ENCODE results near the gene AGT.
"Not testable (repeated sequence)": the region's sequence is repeated elsewhere in the genome, so short reads cannot be mapped to it uniquely, and the experiment has no call there.

The AGT gene

DNA sequence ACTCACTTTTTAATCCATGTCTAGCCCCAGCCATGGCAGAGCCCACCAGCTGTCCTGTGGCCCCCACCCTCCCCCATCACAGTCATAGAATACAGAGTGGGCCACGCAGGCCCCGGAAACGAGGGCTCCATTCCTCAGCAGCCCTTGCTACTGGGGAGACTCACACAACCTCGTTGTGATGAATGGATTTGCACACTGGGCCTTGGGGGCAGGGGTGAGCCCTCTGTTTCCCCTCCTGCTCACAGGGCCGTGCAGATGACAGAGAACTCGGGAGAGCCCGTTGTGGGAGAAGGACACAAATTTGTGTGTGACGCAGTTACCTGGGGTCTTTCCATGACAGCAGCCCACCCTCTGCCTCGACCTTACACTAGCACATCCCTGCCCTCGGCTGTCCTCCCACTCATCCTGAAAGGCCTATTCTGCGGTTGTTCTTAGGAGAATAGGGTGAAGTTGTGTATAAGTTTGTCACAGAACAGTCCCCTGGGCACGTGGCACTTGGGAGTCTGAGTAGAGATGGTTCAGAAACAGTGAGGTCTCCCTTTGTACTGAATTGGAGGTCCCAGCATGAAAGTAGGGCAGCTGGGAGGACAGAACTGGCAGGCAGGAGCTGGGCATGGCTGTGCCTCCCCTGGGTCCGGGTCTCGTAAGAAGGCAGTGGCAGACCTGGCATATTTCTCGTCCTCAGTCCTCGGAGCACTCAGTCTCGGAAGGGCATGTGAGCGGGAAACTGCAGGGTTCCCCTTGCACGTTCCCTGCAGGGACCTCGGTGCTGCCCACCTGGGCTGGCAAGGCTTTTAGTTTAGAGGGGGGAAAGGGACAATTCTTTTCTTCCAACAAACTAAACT is 6.8 kb downstream of the AGT start:
- FAIRE-seq = no peak

- no peak for FAIRE-seq
These were observed 7.8 kb downstream of the AGT start for GRCh38 chr1:230706020-230706699.

DNA sequence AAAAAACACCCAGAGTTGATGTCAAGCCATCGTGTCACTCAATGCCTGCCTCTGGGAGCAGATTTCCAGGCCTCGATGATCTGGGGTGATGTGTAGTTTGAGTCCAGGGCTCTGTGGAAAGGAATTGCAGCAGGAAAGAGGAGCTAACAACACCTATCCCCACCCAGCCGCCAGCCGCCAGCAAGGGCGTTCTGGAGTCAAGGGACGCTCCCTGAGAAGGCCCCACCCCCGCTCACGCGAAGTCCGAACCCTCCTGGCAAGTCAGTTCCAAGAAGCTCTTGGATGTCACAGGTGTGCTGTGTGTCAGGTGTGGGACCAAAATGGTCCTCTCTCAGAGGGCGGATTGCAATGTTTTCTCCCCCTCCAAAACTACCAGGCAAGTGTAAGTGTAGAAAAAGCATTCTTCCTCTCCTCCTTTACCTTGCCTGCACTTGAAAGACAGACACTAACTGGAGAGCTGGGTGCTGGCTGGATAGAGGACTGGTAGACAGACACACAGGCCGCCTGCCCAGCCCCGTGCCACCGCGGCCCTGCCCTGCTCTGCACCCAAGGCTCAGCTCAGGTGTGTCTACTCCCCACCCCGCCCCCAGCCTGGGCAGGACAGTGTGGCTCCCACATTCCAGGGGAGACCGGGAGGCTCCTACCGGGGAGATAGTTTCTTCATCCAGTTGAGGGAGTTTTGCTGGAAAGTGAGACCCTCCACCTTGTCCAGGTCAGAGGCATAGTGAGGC is 8.5 kb downstream of the AGT start:
- no peak for FAIRE-seq

DNA sequence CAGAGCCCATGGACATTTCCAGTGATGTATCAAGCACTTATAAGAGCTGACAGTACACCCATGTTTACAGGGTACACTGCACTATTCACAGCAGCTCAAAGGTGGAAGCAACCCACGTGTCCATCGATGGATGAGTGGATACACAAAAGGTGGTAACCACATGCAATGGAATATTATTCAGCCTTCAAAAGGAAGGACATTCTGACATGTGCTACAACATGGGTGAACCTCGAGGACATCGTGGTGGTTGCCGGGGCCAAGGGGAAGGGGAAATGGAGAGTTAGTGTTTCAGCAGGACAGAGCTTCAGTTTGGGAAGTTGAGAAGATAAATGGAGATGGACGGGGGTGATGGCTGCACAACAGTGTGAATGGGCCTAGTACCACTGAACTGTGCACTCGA is 9.1 kb downstream of the AGT start:
- no peak for FAIRE-seq

DNA sequence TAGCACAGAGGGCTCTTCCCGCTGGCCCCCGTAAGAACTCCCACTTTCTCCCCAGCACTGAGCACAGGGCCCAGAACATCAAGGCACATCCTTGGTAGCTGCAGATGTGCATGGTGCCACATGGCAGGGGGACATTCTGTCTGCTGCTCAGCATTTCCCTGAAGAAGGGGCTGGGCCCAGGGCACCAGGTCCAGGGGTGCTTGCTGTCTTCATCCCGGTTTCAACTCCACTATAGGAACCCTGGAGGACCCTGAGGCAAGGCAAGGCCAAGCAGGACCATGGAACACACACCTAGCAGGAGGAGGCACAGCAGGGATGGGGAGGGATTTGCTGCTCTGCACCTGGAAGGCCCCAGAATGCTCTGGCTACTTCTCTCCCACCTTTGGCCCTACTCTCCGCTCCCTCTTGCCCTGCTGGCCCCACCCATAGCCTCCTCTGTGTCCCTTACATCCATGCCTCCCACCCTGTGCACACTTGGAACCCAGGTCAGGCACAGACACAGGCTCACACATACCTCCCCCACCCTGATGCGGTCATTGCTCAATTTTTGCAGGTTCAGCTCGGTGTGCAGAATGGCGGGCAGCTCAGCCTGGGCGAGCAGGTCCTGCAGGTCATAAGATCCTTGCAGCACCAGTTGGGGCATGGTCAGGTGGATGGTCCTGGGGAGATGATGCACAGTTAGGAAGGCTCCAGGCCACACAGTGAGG is 10.1 kb downstream of the AGT start:
- no peak for FAIRE-seq

DNA sequence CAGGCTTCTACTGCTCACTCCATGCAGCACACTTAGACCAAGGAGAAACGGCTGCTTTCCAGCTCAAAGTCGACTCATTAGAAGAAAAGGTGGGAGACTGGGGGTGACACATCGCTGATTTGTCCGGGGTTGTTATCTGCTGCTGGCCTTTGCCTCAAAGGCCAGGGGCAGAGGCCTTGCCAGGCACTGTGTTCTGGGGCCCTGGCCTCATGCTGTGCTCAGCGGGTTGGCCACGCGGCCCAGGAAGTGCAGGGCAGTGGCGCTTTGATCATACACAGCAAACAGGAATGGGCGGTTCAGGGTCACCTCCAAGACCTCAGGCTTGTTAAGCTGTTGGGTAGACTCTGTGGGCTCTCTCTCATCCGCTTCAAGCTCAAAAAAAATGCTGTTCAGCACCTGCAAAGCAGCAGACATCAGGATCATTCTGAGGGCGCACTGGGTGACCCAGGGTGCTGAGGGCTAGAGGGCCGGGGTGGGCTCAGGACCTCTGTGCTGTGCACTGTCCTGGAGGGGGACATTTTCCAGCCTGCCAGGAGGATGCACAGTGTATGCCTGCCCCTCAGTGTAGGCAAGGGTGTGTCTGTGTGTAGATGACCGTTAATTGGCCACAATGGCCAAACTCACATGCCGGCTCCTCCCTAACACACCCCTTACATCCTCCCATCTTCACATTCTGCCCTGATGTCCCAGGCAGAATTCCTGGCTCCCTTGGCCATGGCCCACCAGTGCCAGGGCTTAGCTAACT is 10.8 kb downstream of the AGT start:
- FAIRE-seq = no peak

DNA sequence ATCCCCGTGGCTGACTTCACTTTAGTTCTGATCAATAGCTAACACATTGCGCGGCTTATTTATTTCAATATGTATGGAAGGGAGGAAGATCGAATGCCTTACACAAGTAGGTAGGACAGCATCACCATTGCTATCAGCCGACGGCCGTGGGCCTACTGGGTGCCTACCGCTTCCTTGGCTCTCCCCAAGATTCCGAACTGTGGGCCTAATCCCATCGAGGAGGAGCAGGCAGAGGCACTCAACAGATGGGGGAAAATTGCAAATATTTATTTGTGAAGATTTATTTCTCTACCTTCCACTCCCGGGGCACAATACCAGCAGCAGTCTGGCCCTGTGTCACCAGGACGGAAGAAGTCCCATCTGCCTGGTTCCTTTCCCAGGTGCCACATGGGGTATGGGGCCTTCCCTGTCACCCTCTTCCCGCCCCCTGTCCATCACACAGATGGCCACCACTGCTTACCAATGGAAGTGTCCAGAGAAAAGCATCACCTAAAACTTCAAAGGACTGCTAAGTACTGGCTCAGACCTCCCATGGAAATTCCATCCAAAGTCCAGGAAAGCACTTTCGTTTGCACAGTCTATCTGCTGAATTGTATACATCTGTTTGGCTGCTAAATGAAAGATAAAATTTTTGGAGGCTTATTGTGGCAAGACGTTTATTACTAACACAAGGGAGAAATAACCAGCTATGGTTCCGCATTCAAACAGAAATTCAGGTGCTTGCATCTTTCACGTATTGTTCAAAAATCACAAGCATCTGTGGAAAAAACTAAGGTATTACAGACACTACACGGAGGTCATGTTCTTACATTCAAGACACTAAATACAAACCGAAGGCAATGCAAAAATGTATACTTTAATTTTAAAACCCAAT is 11.8 kb downstream of the AGT start:
- FAIRE-seq = no peak

DNA sequence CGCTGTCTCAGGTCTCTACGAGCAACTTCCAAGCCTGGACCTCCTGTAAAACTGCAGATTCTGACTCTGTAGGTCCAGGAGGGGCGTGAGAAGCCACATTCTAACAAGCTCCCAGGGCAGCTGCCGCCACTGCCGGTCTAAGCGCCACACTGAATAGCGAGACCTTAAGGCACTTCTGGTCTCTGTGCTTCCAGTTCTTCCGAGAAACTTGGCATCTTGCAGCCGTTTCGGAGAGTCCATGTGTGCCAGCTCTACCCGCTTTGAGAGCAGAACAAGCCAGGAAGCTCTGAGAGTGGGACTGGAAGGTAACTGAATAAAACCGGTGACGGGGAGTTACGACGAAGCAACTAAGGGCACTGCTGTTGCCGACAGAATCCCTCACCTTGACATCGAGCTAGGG is 12.5 kb downstream of the AGT start:
- FAIRE-seq = no peak

- no peak for FAIRE-seq
These were observed 13.8 kb downstream of the AGT start for GRCh38 chr1:230700132-230700531.

DNA sequence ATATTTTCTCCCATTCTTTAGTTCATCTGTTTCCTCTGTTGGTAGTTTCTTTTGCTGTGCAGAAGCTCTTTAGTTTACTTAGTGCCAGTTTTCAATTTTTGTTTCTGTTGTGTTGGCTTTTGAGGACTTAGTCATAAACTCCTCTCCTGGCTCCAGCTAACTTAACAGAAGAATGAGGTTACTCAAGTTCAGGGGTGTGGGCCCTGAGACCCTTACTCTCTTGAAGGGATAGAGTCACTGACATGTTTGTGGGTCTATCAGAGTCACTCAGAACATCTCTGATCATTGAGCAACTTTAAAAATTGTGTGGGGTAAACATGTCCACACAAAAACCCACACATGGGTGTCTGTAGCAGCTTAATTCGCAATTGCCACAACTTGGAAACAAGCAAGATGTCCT is 14.2 kb downstream of the AGT start:
- no peak for FAIRE-seq

- not testable (repeated sequence) for FAIRE-seq
These were observed 15.0 kb downstream of the AGT start for GRCh38 chr1:230698964-230699363.

GRCh38 chr1:230698130-230698529 is 15.8 kb downstream of the AGT start:
- FAIRE-seq = no peak

DNA sequence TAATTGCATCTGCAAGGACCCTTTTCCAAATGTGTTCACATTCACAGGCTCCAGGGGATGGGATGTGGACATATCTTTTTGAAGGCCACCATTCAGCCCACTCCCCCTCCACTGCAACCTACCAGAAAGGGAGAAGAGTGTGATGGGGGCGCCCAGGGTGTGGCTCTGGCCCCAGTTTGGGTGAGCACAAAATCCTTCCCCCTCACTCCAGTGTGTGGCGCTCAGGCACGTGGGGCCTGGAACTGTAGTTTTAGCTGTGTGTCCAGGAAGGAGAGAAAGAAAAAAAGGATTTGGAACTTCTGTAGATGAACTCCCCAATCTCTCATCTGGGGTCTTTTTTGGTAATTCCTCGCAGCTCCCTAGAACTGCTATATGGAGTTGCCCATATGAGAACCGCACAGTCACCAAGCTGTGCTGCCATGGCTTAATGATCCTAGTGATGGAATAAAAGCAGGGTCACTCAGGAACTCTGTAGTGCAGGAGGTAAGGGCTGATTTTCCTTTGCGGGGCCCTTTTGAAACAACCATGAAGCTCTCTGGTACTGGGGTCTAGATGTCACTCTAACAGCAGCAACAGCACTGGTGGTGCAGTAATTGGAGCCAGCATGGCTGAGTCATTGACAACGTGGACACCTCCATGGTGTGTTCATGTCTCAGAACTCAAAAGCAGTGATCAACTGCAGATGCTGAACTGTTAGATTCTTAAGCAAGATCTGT is 17.0 kb downstream of the AGT start:
- no peak for FAIRE-seq

DNA sequence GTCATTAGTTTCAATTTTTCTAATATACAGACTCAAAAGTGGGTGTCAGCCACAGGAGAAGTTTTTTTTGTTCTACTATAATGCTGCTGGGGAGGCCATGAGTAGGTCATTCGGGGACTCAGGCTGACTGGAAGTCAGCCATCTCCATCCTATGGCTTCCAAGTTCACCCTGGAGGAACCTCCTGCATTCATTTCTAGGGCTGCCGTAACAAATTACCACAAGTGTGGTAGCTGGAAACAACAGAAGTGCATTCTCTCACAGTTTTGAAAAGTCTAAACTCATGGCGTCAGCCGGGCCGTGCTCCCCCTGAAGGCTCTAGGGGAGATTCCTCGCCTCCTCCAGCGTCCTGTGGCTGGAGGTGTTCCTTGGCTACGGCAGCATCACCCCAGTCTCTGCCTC is 17.7 kb downstream of the AGT start:
- FAIRE-seq = no peak

DNA sequence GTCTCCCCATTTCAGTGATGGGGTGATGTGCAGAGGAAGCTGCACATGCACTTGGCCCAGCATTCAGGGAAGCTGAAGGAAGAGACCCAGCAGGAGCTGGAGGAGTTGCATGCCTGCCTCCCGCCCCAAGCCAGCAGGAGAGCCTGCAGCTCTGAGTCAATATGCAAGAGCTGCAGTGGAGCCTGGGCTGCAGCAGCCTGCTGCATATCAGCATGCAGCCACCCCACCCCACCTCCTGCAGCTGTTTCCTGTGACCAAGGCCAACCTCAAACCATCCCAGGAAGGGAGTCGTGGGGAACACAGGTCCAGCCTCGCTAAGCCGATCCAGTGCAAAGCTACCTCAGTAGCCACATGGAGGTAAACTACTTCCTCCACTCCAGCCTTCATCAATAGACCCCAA is 18.9 kb downstream of the AGT start:
- no peak for FAIRE-seq

- FAIRE-seq = no peak
These were observed 19.5 kb downstream of the AGT start for GRCh38 chr1:230694464-230694863.

GRCh38 chr1:230693777-230694176 is 20.1 kb downstream of the AGT start:
- FAIRE-seq = no peak

DNA sequence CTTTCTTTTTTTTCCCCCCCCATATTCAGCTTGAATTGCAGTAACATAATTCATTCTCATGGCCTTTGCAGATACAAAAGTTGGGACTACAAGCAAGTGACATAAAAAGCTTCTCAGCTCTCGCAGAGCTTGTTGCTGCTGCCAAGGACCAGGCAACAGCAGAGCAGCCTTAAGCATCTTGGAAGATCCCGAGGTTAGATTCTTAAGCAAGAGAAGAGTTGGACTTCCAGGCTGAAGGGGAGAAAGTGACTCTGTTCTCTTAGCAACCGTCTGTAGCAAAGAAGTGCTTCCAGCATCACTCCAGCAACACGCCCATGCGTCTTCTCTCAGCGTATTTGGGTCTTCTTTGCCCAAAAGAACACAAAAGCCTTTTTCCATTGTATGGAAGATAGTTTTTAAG is 20.7 kb downstream of the AGT start:
- FAIRE-seq = no peak

- no peak for FAIRE-seq
These were observed 22.3 kb downstream of the AGT start for GRCh38 chr1:230691615-230692014.

- FAIRE-seq = no peak
These were observed 23.8 kb downstream of the AGT start for GRCh38 chr1:230690101-230690500.

DNA sequence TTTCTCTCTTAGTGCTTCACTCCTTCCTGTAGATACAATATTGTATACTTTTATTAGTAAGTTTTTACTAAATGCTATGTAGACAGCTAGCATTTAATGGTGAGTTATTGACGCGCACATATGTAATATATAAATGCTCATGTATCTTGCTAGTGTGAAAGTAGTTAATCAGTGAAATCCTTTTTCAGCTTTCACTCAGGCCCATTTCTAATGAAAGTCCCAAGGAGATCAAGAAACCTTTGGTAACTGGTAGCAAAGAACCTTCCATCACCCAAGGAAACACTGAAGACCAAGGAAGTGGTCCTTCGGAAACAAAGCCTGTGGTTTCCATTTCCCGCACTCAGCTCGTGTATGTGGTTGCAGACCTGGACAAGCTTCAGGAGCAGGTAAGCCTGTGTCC is 27.2 kb downstream of the AGT start:
- FAIRE-seq = no peak

Data from endometrium (tissue), 2 donors.